Stimulated activated CD4-positive, alpha-beta T cell treated with anti-CD3 and anti-CD28 coated beads, Interleukin-12 subunit alpha, Interleukin-12 subunit beta, amount 100 ng/mL, for 24 hours (primary cell): Measurements from ENCODE around the gene PPFIA3.
A peak's percentile ranks its signal among the peaks of the same experiment; 100 is the strongest.
"Not testable (repeated sequence)": the region's sequence is repeated elsewhere in the genome, so short reads cannot be mapped to it uniquely, and the experiment has no call there.

Experiments used
- DNase-seq, 2 experiments: peaks; one replicate each; pipeline ENCODE4 v3.0.0-alpha.2; 2020; ENCODE audit warnings: low read depth in 2 of 2

PPFIA3 gene

DNA sequence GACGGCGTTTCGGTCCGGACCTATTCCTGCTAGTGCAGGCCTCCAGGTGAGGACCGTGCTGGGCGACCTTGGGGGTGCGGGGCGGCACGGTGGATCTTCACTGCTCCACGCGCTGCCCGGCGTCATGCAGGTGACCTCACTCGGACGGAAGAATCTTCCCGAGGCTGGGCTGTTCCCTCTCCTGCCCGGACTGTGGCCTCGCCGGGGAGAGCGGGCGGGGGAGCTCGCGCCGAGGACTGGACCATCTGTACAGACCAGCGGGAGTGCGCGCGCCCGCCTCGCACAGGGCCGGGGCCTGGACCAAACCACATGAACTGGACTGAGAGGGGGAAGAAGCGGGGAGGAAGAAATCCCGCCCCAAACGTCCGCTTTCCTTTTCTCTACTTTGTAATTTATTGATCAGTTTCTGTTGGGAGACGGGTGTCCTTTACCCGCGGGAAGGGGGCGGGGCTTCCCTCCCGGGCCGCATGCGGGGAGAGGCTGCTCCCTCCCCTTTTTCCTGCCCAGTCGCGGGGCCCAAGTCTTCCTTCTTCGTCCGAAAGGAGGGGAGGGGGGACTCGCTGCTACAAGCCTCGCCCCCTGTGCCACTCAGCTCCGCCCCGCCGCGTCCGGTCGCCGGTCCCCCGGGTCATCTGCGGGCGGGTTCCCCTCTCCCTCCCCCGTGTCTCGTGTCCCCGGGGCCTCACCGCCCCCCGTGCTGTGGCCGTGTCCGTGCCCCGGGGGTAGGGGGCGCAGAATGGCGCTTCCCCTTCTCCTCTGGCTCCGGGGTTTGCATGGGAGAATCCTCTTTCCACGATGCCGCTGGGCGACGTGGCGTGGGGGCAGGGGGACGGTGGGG lies 31.0 kb downstream of the PPFIA3 start:
- peak in 1 of 2 experiments; percentile 44 for DNase-seq

DNA sequence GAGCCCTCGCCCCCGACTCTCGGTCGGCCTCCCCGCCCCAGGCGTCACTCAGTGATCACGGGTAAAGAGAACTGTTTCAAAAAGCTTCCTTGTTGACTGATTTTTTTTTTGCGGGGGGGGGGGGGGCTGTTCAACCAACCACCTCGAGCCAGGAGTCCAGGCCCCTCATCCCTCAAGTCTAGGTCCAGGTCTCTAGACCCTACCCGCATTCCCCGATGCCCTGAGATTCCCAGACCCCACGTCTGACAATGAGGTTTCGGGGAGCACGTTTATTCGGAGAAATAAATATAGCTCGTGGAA lies 31.6 kb downstream of the PPFIA3 start:
- DNase-seq, result no peak

DNA sequence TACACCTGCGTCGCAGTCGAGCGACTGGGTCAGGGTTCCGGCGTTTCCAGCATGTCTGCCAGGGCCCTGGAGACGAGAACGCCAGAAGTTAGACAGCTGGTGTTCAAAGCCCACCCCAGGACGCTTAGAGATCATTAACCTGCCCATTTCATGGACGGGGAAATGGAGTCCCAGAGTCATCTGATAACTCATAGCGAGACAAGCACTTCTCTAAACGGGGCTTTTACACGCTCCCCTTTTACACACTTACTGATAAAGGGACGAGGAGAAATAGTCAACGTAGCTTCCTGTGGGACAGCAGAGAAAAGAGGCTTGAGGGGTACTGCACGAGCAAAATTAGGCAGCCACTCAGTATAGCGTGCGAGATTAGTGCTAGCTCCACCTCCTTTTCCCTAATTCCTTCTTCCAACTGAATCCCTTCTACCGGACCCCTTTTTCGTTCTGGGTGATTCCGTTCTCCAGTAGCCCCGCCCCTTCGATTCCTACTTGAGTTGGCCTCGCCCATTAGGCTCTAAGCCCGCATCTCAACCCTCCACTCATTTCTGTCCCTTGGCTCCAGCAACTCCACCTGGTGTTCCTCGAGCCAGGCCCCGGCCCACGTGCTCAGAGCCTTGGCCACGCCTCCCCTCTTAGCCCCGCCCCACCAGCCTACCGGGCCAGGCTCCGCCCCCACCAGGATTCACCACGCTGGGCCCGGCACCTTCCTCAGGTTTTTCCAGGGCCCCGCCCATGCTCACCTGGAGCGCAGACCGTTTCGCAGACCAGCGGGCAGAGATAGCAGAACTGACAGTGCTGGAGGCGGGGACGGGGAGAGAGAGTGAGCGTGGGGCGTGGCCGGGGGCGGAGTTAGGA lies 32.1 kb downstream of the PPFIA3 start:
- DNase-seq, result peak in 1 of 2 experiments; percentile 42

DNA sequence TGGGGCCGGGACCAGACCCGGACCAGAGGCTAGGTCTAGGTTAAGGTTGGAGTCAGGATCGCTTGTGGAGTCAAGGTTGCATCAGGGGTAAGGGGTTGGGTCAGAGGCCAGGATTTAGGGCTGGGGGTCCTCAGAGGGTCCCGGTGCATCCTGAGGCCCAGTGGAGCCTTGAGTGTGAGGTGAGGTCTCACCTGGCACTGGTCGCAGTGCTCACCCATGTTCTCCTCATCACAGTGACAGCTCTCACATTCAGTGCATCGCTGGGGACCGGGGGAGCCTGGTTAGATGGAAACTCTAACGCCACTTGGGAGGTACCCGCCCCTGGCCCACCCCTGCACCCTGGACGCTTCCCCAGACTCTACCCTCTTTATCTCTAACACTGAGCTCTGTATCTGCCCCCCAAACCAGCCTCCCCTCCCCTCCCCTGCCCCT lies 32.8 kb downstream of the PPFIA3 start:
- no peak for DNase-seq

DNA sequence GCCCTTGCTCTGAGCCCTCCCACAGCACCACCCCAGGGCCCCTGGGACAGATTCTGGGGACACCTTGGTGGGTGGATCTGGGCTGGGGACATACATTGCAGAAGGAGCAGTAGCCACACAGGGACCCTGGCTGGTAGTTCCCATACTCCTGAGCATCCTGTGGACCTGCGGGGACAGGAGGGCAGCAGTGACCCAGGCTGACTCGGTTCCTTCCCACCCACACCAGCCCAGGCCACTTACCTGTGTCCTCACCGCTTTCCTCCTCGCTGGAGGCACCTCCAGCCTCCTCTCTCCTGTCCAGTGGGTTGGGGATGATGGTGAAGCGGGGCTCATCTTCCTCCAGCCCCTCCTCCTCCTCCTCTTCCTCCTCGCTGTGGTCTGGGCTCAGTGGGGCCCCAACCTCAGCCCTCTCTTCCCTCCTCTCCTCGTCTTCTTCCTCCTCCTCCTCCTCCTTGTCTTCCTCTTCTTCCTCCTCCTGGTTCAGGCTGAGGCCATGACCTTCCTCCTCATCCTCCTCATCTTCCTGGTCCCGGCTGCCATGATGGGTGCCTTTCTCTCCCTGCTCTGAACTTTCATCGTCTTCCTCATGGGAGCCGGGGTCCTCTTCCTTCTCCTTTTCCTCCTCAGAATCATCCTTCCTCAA lies 33.9 kb downstream of the PPFIA3 start:
- no peak for DNase-seq

DNA sequence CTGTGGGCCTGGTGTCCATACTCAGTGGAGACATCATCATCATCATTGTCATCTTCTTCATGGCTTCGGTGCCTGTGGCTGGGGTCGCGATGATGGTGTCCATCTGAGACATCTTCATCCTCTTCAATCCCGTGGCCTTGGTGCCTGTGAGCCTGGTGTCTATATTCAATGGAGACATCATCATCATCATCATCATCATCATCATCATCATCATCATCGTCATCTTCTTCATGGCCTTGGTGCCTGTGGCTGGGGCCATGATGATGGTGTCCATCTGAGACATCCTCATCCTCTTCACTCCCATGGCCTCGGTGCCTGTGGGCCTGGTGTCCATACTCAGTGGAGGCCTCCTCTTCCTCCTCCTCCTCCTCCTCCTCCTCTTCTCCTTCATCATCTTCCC lies 34.9 kb downstream of the PPFIA3 start:
- DNase-seq, result no peak

DNA sequence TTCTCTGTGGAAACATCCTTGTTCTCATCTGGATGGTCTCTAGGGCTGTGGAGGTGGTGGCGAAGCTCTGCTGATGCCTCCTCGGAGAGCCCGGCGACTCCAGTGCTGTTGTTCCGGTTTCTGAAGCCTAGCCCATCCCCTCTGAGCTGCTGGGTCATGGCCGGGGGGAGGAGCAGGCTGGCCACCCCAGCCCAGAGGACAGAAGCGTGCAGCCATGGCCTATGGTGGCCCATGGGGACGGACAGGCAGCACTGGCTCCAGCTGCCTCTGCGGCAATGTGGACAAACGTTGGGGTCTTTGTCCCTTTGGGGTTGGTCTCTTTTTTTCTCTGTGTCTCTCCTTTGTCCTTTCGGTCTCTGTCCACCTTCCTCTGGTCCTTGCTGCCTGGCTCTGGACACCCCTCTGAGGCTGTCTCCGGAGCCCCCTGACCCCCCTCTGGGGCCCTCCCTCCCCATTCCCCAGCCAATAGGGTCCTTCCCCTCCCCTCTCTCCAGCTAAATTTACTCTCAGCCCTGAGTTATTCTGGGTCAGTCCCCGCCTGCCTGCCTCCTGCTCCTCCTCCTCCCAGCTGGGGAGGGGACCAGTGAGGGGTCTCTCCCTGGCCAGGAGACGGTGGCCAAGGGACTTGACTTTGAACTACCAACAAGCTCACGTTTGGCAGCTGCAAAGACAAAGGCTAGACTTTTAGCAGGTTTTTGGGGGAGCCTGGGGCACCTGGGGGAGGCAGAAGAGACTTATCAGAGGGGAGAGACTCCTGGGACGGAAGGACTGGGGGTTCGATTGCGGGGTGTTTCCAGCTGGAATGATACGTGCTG lies 35.9 kb downstream of the PPFIA3 start, which contains the start of gene HRC:
TSS of gene HRC (minus strand) at position 392 of the 815 bp plus-strand sequence. CDS start at position 233, 159 bp downstream.
- DNase-seq, result no peak

DNA sequence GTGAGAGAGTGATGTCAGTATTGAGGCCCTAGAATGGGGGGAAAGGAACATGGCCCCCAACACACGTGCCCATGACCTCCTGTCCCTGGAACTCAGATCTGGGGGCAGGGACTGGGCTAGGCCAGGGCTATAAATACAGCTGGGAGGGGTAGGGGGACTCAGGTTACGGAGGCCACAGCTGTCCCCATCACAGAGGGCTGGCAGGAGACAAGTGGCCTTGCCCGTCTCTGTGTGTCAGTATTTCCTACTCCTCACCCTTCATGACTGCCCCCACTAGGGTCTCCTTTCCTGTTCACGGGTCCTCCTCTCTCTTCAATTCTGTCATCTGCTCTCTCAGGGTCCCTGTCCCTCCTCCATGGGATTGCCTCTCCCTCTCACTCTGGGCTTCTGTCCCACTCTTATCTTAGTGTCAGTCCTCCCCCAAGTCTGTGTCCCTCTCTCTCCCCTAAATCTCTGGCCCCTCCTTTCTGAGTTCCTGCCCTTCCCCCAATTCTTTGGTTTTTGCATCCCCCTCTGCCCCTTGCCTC lies 36.5 kb downstream of the PPFIA3 start:
- no peak for DNase-seq

DNA sequence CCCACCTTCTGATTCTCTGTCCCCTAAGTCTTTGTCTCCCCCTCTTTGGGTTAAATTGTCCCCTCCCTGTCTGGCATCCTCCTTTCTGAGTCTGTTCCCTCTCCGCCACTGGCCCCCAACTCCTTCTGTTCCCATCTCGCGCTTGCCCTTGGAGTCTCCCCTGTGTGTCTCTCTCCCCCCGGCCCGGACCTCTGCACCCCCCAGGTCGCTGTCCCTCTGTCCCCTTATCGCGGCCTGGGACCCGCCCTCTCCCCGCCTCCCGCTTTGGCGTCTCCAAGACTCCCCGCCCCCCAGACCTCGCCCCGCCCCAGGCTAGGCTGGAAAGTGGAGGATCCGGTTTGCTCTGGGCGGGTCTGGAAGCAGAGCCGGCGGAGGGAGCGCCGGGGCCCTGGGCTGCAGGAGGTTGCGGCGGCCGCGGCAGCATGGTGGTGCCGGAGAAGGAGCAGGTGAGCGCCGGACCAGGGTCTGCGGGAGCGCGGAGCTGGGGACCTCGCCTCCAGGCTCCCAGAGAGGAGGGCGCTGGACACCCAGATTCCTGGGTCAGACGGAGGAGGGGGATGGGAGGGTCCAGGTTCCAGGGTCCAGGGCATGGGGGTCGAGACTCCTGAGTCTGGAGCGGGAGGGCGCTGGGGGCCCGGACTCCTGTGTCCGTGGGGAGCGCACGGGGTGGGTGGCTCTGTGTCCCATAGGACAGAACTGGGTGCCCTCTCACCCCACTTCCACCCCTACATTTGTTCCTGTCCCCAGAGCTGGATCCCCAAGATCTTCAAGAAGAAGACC lies 38.3 kb downstream of the PPFIA3 start, which contains the start of gene TRPM4:
TSS of gene TRPM4 (plus strand) at position 348 of the 780 bp plus-strand sequence. CDS start at position 423, 75 bp downstream.
- peak in 1 of 2 experiments; percentile 73 for DNase-seq

DNA sequence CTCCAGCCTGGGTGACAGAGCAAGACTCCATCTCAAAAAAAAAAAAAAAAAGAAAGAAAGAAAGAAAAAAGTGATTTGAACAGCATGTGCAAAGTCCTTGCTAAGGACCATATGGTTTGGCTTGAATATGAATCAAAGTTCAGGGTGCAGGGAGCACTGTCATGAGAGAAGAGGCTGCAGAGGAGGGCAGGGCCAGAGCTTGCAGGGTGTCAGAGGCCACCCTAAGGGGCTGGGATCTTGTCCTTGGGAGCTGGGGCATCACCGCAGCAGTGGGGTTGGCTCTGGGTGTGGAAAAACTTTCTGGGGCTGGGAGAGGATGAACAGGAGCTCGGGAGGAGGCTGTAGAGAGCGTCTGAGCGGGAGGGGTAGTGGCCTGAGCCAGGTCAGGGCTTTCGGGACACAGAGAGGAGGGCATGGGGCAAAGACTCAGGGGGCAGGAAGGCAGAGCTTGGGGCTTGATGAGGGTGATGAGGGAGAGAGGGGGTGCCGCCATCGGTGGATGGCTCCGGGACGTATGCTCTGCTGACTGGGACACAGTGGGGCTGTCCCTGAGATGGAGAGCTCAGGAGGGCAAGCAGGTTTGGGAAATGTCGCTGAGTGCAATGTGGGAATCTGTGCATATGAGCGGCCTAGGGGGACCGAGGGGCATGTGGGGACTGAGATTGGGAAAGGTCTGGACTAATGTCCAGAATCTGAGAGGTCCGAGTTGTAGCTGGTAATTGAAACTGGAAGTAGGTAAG lies 41.3 kb downstream of the PPFIA3 start:
- no peak for DNase-seq

DNA sequence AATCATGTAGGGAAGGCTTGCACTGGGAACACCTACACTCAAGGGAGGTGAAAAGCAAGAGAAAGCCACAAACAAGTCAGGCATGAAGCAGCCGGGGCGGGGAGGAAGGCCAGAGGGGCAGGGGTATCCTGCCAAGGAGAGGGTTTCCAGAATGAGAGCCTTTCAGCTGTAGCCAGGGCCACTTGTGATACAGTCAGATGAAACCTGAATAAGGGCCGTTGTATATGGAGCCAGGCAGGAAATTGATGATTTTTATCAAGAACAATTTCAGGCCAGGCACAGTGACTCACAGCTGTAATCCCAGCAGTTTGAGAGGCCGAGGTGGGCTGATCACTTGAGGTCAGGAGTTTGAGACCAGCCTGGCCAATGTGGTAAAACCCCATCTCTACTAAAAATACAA lies 42.6 kb downstream of the PPFIA3 start:
- no peak for DNase-seq

DNA sequence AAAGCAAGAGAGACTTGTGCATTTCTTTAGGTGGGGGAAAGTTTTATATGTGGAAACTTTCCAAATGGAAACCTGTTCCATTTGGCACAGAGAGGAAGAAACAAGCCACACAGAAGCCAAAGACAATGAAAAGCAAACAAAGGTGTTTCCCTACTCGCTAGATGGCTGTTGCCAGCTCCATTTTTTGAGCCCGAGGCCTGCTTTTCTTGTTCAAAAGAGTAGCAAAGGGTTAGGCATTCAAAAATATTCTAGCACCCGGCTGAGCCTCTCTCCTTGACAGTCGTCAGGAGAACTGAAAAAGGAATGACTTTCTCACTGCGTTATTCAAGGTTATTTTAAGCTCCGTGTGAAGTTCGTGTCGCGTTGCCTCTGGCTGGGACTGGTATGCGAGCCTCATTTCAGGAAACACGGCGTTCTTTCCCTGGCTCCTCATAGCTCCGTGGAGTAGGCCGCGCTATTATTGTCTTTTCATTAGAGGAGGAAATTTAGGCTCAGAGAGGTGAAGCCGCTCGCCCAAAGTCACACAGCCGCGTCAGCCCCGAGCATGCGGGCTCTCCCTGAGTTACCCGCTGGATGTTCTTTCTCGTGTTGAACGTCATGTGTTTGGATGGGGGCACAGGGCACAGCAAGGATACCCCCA lies 45.9 kb downstream of the PPFIA3 start:
- no peak for DNase-seq

DNA sequence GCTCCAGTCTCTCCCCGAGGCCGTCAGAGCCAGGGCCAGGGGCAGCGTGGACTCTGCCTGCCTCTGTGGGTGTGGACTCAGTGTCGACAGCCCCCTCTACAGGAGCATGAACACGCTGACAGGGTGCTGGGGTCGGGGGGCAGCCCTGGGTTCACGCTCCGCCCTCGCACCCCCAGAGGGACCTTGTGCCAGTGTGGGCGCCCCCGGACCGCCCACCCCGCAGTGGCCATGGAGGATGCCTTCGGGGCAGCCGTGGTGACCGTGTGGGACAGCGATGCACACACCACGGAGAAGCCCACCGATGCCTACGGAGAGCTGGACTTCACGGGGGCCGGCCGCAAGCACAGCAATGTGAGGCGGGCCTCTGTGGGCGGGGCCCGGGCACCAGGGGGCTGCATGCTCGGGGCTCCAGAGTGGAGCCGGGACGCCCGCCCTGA lies 46.5 kb downstream of the PPFIA3 start:
- DNase-seq, result no peak

DNA sequence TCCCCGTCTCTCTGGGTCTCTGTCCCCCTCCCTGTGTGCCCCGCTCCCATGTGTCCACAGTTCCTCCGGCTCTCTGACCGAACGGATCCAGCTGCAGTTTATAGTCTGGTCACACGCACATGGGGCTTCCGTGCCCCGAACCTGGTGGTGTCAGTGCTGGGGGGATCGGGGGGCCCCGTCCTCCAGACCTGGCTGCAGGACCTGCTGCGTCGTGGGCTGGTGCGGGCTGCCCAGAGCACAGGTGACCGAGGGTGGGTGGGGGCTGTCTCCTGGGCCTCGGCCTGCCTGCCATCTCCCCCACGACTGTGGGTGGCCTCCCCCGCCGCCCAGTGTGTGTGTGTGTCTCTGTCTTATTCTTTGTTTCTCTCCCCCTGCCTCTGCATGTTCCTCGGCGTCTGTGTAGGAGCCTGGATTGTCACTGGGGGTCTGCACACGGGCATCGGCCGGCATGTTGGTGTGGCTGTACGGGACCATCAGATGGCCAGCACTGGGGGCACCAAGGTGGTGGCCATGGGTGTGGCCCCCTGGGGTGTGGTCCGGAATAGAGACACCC lies 48.6 kb downstream of the PPFIA3 start:
- no peak for DNase-seq

DNA sequence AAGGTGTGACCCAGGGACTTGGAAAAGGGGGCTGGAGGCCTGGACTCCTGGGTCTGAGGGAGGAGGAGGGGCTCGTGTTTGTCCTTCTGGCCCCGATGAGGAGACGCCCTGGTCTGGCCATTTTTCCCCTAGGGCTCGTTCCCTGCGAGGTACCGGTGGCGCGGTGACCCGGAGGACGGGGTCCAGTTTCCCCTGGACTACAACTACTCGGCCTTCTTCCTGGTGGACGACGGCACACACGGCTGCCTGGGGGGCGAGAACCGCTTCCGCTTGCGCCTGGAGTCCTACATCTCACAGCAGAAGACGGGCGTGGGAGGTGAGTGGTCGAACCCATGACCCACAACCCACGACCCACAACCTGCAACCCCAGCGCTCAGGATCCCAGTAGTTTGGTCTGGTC lies 49.1 kb downstream of the PPFIA3 start:
- DNase-seq, result no peak

DNA sequence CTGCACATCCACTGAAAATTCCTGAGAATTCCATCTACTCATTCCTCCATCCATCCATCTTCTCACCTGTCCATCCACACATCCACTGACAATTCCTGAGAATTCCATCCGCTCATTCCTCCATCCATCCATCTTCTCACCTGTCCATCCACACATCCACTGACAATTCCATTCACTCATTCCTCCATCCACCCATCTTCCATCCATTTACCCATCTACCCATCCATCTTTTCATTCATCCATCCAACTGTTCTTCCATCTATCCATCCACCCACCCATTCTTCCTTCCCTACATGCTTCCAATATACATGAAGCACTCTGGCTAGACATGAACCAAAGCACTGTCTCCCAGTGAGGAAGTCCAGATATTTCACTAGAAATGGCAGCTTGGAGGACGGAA lies 53.9 kb downstream of the PPFIA3 start:
- no peak for DNase-seq

DNA sequence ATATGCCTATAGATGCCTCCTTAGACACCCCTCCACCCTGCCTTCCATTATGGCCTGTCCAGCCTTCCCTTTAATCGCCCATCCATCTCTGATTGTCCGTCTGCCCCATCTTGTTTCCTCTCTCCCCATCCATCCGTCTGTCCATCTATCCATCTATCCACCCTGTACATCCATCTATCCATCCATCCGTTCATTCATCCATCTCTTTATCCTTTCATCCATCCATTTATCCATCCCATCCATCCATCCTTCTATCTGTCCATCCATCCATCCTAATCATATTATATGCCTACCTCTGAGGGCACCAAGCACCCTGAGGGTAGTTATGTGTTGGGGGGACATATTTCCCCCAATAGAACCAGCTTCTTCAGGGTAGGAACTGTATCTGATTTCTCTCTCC lies 61.3 kb downstream of the PPFIA3 start:
- no peak for DNase-seq

DNA sequence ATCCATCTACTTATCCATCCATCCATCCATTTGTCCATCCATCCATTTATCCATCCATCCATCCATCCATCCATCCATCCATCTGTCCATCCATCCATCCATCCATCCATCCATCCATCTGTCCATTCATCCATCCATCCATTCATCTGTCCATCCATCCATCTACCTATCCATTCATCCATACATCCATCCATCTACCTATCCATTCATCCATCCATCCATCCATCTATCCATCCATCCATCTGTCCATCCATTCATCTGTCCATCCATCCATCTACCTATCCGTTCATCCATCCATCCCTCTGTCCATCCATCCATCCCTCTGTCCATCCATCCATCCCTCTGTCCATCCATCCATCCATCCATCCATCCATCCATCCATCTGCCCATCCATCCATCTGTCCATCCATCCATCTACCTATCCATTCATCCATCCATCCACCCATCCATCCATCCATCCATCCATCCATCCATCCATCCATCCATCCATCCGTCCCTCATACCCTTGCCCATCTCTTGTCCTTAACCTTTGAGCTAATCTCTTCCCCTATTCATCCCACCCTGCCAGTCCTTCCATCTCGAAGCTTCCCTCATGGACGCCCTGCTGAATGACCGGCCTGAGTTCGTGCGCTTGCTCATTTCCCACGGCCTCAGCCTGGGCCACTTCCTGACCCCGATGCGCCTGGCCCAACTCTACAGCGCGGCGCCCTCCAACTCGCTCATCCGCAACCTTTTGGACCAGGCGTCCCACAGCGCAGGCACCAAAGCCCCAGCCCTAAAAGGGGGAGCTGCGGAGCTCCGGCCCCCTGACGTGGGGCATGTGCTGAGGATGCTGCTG lies 62.9 kb downstream of the PPFIA3 start:
- not testable (repeated sequence) for DNase-seq
